ENCODE results near the gene SLC30A7.
A peak's percentile ranks its signal among the peaks of the same experiment; 100 is the strongest.

The SLC30A7 gene

GRCh38 chr1:101017448-101017847 is 121.6 kb downstream of the SLC30A7 start:
- H3K27me3 ChIP-seq (ENCODE audit: control insufficient read depth in 1 of 2, insufficient read depth in 2 of 2, low read length in 2 of 2): no peaks in the 10 kb centered on the region
- H3K36me3 ChIP-seq (ENCODE audit: control insufficient read depth in 1 of 2, insufficient read depth in 2 of 2, low read length in 2 of 2): peaks cover 0 to 9% of the 10 kb centered on the region in 2 donors
- H3K9ac ChIP-seq (ENCODE audit: low read depth in 1 of 2, low read length in 2 of 2): no peak overlapping the region
- H3K4me3 ChIP-seq (ENCODE audit: low read depth in 1 of 2, low read length in 2 of 2): no peak overlapping the region
- H3K4me1 ChIP-seq (ENCODE audit: control insufficient read depth in 1 of 2, insufficient read depth in 2 of 2, low read length in 2 of 2): no peaks in the 10 kb centered on the region
- no peak overlapping the region for H3K27ac ChIP-seq (ENCODE audit: low read depth, low read length)
- no peaks in the 10 kb centered on the region for H3K9me3 ChIP-seq (ENCODE audit: control insufficient read depth in 1 of 2, low read length in 2 of 2)

GRCh38 chr1:101022294-101022693 is 126.4 kb downstream of the SLC30A7 start:
- no peak overlapping the region for H3K9ac ChIP-seq (ENCODE audit: low read depth in 1 of 2, low read length in 2 of 2)
- H3K27me3 ChIP-seq (ENCODE audit: control insufficient read depth in 1 of 2, insufficient read depth in 2 of 2, low read length in 2 of 2): no peaks in the 10 kb centered on the region
- H3K36me3 ChIP-seq (ENCODE audit: control insufficient read depth in 1 of 2, insufficient read depth in 2 of 2, low read length in 2 of 2): peaks cover 0 to 9% of the 10 kb centered on the region in 2 donors
- H3K9me3 ChIP-seq (ENCODE audit: control insufficient read depth in 1 of 2, low read length in 2 of 2): no peaks in the 10 kb centered on the region
- no peak overlapping the region for H3K4me3 ChIP-seq (ENCODE audit: low read depth in 1 of 2, low read length in 2 of 2)
- peaks cover 8 to 10% of the 10 kb centered on the region in 2 donors for H3K4me1 ChIP-seq (ENCODE audit: control insufficient read depth in 1 of 2, insufficient read depth in 2 of 2, low read length in 2 of 2)
- no peak overlapping the region for H3K27ac ChIP-seq (ENCODE audit: low read depth, low read length)

- peak overlapping the region; percentile 67 to 82 for H3K9ac ChIP-seq (ENCODE audit: low read depth in 1 of 2, low read length in 2 of 2)
Measured at GRCh38 chr1:101025283-101025656, 129.4 kb downstream of the SLC30A7 start.

GRCh38 chr1:101025657-101026429 is 130.0 kb downstream of the SLC30A7 start, which contains the start of gene DPH5:
Gene DPH5, minus strand, starts transcription at chr1:101025784. Its CDS starts 341 bp downstream, at chr1:101025443.
- H3K9ac ChIP-seq (ENCODE audit: low read depth in 1 of 2, low read length in 2 of 2): peak within 1 kb of the TSS; percentile 67 to 82
- peaks cover 8 to 10% of the 10 kb centered on the region in 2 donors for H3K4me1 ChIP-seq (ENCODE audit: control insufficient read depth in 1 of 2, insufficient read depth in 2 of 2, low read length in 2 of 2)
- H3K27me3 ChIP-seq (ENCODE audit: control insufficient read depth in 1 of 2, insufficient read depth in 2 of 2, low read length in 2 of 2): no peaks in the 10 kb centered on the region
- peak within 1 kb of the TSS; percentile 51 for H3K27ac ChIP-seq (ENCODE audit: low read depth, low read length)
- no peaks in the 10 kb centered on the region for H3K36me3 ChIP-seq (ENCODE audit: control insufficient read depth in 1 of 2, insufficient read depth in 2 of 2, low read length in 2 of 2)
- no peaks in the 10 kb centered on the region for H3K9me3 ChIP-seq (ENCODE audit: control insufficient read depth in 1 of 2, low read length in 2 of 2)
- peak within 1 kb of the TSS; percentile 84 to 95 for H3K4me3 ChIP-seq (ENCODE audit: low read depth in 1 of 2, low read length in 2 of 2)

More at GRCh38 chr1:101025283-101025656, 129.4 kb downstream of the SLC30A7 start:
- H3K4me1 ChIP-seq (ENCODE audit: control insufficient read depth in 1 of 2, insufficient read depth in 2 of 2, low read length in 2 of 2): peaks cover 8 to 10% of the 10 kb centered on the region in 2 donors
- H3K4me3 ChIP-seq (ENCODE audit: low read depth in 1 of 2, low read length in 2 of 2): peak overlapping the region; percentile 84 to 95
- no peak overlapping the region for H3K27ac ChIP-seq (ENCODE audit: low read depth, low read length)
- H3K9me3 ChIP-seq (ENCODE audit: control insufficient read depth in 1 of 2, low read length in 2 of 2): no peaks in the 10 kb centered on the region
- no peaks in the 10 kb centered on the region for H3K36me3 ChIP-seq (ENCODE audit: control insufficient read depth in 1 of 2, insufficient read depth in 2 of 2, low read length in 2 of 2)
- no peaks in the 10 kb centered on the region for H3K27me3 ChIP-seq (ENCODE audit: control insufficient read depth in 1 of 2, insufficient read depth in 2 of 2, low read length in 2 of 2)

- Histone ChIP-seq H3K27me3 (ENCODE audit: control insufficient read depth in 1 of 2, insufficient read depth in 2 of 2, low read length in 2 of 2) (no peaks in the 10 kb centered on the region), H3K27ac (ENCODE audit: low read depth, low read length) (no peak overlapping the region), H3K9ac (ENCODE audit: low read depth in 1 of 2, low read length in 2 of 2) (peak overlapping the region; percentile 67 to 82), H3K4me3 (ENCODE audit: low read depth in 1 of 2, low read length in 2 of 2) (peak overlapping the region; percentile 84 to 95), H3K4me1 (ENCODE audit: control insufficient read depth in 1 of 2, insufficient read depth in 2 of 2, low read length in 2 of 2) (peaks cover 8 to 10% of the 10 kb centered on the region in 2 donors), H3K36me3 (ENCODE audit: control insufficient read depth in 1 of 2, insufficient read depth in 2 of 2, low read length in 2 of 2) (no peaks in the 10 kb centered on the region), H3K9me3 (ENCODE audit: control insufficient read depth in 1 of 2, low read length in 2 of 2) (no peaks in the 10 kb centered on the region)
Measured at GRCh38 chr1:101026430-101026788, 130.5 kb downstream of the SLC30A7 start.

- Histone ChIP-seq H3K4me1 (ENCODE audit: control insufficient read depth in 1 of 2, insufficient read depth in 2 of 2, low read length in 2 of 2) (peaks cover 8 to 10% of the 10 kb centered on the region in 2 donors), H3K27me3 (ENCODE audit: control insufficient read depth in 1 of 2, insufficient read depth in 2 of 2, low read length in 2 of 2) (no peaks in the 10 kb centered on the region), H3K9me3 (ENCODE audit: control insufficient read depth in 1 of 2, low read length in 2 of 2) (no peaks in the 10 kb centered on the region), H3K4me3 (ENCODE audit: low read depth in 1 of 2, low read length in 2 of 2) (no peak overlapping the region), H3K36me3 (ENCODE audit: control insufficient read depth in 1 of 2, insufficient read depth in 2 of 2, low read length in 2 of 2) (no peaks in the 10 kb centered on the region), H3K9ac (ENCODE audit: low read depth in 1 of 2, low read length in 2 of 2) (no peak overlapping the region), H3K27ac (ENCODE audit: low read depth, low read length) (no peak overlapping the region)
Measured at GRCh38 chr1:101027194-101027772, 131.4 kb downstream of the SLC30A7 start.

GRCh38 chr1:101028466-101028865 is 132.6 kb downstream of the SLC30A7 start:
- H3K4me3 ChIP-seq (ENCODE audit: low read depth in 1 of 2, low read length in 2 of 2): no peak overlapping the region
- H3K27ac ChIP-seq (ENCODE audit: low read depth, low read length): no peak overlapping the region
- peaks cover 8 to 10% of the 10 kb centered on the region in 2 donors for H3K4me1 ChIP-seq (ENCODE audit: control insufficient read depth in 1 of 2, insufficient read depth in 2 of 2, low read length in 2 of 2)
- no peaks in the 10 kb centered on the region for H3K27me3 ChIP-seq (ENCODE audit: control insufficient read depth in 1 of 2, insufficient read depth in 2 of 2, low read length in 2 of 2)
- no peaks in the 10 kb centered on the region for H3K36me3 ChIP-seq (ENCODE audit: control insufficient read depth in 1 of 2, insufficient read depth in 2 of 2, low read length in 2 of 2)
- H3K9ac ChIP-seq (ENCODE audit: low read depth in 1 of 2, low read length in 2 of 2): no peak overlapping the region
- H3K9me3 ChIP-seq (ENCODE audit: control insufficient read depth in 1 of 2, low read length in 2 of 2): no peaks in the 10 kb centered on the region

- Histone ChIP-seq H3K27ac (ENCODE audit: low read depth, low read length) (no peak overlapping the region), H3K4me1 (ENCODE audit: control insufficient read depth in 1 of 2, insufficient read depth in 2 of 2, low read length in 2 of 2) (peaks cover 8 to 10% of the 10 kb centered on the region in 2 donors), H3K36me3 (ENCODE audit: control insufficient read depth in 1 of 2, insufficient read depth in 2 of 2, low read length in 2 of 2) (no peaks in the 10 kb centered on the region), H3K9ac (ENCODE audit: low read depth in 1 of 2, low read length in 2 of 2) (no peak overlapping the region), H3K4me3 (ENCODE audit: low read depth in 1 of 2, low read length in 2 of 2) (no peak overlapping the region), H3K9me3 (ENCODE audit: control insufficient read depth in 1 of 2, low read length in 2 of 2) (no peaks in the 10 kb centered on the region), H3K27me3 (ENCODE audit: control insufficient read depth in 1 of 2, insufficient read depth in 2 of 2, low read length in 2 of 2) (no peaks in the 10 kb centered on the region)
Measured at GRCh38 chr1:101029184-101029583, 133.3 kb downstream of the SLC30A7 start.

- Histone ChIP-seq H3K9ac (ENCODE audit: low read depth in 1 of 2, low read length in 2 of 2) (no peak overlapping the region), H3K4me1 (ENCODE audit: control insufficient read depth in 1 of 2, insufficient read depth in 2 of 2, low read length in 2 of 2) (peaks cover 0 to 3% of the 10 kb centered on the region in 2 donors), H3K4me3 (ENCODE audit: low read depth in 1 of 2, low read length in 2 of 2) (no peak overlapping the region), H3K27ac (ENCODE audit: low read depth, low read length) (no peak overlapping the region), H3K27me3 (ENCODE audit: control insufficient read depth in 1 of 2, insufficient read depth in 2 of 2, low read length in 2 of 2) (no peaks in the 10 kb centered on the region), H3K36me3 (ENCODE audit: control insufficient read depth in 1 of 2, insufficient read depth in 2 of 2, low read length in 2 of 2) (no peaks in the 10 kb centered on the region), H3K9me3 (ENCODE audit: control insufficient read depth in 1 of 2, low read length in 2 of 2) (no peaks in the 10 kb centered on the region)
Measured at GRCh38 chr1:101030881-101031280, 135.0 kb downstream of the SLC30A7 start.
